Ureter (tissue), 1 donor: ENCODE measurements around the gene AMZ2. TPM values are rescaled to one million over a fixed set of nuclear protein-coding genes. Genes with fewer than 3 reads are reported as not detected.
"Not testable (repeated sequence)": the region's sequence is repeated elsewhere in the genome, so short reads cannot be mapped to it uniquely, and the experiment has no call there.

ENCODE experiments used
- DNase-seq: peaks from one replicate; pipeline ENCODE4 v3.0.0-alpha.2; 2020; ENCODE audit warnings: low spot score
- total RNA-seq: library from RNA; stranded (reverse); gene quantifications from one replicate; pipeline ENCODE4 v1.2.4, GENCODE V29; 2023
- donor health status: DM: yes; HTN: yes; CAD: no.

Gene AMZ2
- total RNA-seq, 1 donor from 2014 or later: 83.2 TPM

- DNase-seq: not testable (repeated sequence)
Observed at GRCh38 chr17:68220186-68220585, 27.7 kb upstream of the AMZ2 start.

- DNase-seq: not testable (repeated sequence)
Observed at GRCh38 chr17:68220786-68221185, 27.1 kb upstream of the AMZ2 start.

DNA sequence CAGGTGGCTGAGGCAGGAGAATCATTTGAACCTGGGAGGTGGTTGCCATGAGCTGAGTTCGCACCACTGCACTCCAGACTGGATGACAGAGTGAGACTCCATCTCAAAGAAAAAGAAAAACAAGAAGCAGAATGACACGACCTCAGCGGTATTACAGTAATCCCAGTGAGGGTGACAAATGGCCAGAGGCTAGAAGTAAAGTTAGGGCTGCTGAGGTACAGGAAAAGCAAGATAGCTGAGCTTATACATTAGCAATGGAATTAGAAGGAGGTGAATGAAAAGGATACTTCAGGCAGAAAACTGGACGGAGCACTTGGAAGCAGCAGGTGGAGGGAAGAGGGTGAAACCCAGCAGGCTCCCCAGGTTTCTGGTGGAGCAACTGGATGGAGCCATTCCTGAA, 26.1 kb upstream of the AMZ2 start:
- DNase-seq: no peak

DNA sequence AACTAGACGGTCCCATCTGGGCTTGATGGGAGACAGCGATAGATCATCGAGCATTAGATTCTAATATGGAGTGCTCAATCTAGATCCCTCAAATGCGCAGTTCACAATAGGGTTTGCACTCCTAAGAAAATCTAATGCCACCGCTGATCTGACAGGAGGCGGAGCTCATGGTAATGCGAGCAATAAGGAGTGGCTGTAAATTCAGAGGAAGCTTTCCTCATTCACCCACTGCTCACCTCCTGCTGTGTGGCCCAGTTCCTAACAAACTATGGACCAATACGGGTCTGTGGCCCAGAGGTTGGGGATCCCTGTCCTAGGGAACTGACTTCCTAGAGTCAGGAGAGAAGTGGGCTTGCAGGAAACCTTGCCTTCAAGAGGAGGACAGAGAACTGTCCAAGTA, 25.2 kb upstream of the AMZ2 start:
- no peak for DNase-seq

- not testable (repeated sequence) for DNase-seq
Observed at GRCh38 chr17:68225055-68225454, 22.8 kb upstream of the AMZ2 start.

DNA sequence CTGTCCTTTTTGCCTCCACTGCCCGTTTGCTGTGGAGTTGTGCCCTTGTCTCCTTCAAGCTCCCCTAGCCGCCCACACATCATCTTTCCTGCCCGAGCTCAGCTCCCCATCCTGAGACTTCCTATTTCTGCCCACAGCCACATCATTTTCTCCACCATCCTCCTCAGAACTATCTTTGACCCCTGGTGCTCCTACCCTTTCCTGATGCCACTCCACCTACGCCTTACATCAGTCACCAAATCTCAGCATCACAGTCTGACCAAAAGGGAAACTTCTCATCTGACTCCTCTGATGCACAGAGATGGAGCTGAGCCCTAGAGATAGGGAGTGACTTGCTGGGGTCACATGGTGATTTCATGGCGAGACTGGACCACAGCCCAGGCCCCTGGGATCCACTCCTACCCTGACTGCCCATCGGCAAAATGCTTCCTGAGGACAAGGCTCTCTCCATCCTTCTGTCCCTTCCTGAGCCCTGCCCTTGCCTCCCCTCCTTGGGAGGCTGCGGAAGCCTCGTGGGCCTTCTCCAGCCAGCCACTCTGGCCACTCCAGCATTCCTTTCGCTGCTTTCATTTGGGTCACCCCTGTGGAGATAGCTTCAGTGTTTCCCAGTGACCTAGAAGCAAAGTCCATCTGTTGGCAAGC, 19.7 kb upstream of the AMZ2 start:
- DNase-seq: not testable (repeated sequence)

GRCh38 chr17:68228817-68229570, 18.8 kb upstream of the AMZ2 start:
- peak; percentile 67 for DNase-seq

- DNase-seq: no peak
Observed at GRCh38 chr17:68229619-68230018, 18.2 kb upstream of the AMZ2 start.

- DNase-seq: not testable (repeated sequence)
Observed at GRCh38 chr17:68231131-68231530, 16.7 kb upstream of the AMZ2 start.

- no peak for DNase-seq
Observed at GRCh38 chr17:68231541-68231940, 16.3 kb upstream of the AMZ2 start.

DNA sequence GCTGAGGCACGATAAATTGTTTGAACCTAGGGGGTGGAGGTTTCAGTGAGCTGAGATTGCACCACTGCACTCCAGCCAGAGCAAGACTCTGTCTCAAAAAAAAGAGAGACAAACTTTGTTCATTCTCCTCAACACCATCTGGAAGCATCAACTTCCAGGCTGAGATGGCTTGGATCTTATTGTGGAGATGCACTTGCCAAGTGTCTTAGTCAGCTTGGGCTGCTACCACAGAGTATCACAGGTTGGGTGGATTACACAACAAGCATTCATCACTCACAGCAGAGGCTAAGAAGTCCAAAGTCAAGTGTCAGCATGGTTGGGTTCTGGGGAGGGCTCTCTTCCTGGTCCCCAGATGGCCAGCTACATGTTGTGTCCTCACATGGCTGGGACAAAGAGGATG, 15.1 kb upstream of the AMZ2 start:
- not testable (repeated sequence) for DNase-seq

GRCh38 chr17:68234726-68235335, 13.0 kb upstream of the AMZ2 start:
- DNase-seq: not testable (repeated sequence)

DNA sequence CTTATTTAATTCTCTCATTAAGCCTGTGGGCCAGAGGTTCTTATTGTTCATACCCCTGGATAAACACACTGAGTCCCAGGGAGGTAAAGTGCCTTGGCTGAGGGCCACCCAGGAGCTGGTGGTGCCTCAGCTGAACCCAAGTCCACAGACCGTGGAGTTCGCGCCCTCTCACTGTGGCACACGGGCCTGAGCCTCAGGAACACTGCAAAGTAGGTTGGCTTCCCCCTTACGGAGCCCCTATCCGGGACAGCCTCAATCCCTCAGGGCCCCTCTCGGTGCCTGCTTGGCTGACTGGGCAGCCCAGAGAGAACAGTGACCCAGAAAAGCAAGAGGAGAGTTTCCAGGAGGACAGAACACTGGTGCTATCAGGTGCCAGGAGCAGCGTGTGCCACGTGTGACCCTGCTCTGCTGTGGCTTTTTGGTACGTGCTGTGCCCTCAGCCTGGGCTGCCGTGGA, 12.5 kb upstream of the AMZ2 start:
- DNase-seq: not testable (repeated sequence)

DNA sequence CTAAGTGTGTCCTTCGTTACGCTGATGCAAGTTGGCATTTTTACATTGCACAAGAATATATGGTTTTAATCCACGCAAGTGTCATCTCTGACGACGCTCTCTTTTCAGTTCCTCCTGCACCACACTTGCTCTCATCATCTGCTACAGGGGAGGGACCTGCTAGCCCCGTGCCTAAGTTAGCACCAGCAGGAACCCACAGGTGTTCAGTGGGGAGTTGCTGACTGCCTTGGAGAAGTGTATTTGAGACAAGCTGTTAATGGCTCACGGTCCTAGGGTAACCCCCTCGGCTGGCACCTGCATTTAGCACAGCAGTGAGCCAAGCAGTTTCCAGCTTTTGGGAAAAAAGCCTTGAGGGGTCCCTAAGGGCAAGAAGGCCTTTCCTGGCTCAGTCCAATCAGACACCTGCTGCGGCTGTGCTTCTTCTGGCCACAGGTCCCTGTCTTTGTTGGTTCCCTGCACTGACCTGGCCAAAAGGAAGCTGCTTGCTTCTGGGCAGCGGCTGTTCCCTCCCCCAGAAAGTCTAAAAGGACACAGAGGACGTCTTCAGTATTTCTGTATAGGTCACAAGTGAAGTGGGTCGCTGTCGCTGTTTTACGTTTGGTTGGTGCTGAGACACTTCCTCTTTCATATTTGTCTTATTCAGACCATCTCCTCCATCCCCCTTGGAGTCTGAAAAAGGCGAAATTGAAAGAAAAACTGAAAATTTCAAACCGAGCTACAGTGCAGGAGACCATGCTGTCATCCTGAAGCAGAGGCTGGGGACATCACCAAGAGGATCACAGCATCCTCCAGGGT, 10.3 kb upstream of the AMZ2 start:
- not testable (repeated sequence) for DNase-seq

DNA sequence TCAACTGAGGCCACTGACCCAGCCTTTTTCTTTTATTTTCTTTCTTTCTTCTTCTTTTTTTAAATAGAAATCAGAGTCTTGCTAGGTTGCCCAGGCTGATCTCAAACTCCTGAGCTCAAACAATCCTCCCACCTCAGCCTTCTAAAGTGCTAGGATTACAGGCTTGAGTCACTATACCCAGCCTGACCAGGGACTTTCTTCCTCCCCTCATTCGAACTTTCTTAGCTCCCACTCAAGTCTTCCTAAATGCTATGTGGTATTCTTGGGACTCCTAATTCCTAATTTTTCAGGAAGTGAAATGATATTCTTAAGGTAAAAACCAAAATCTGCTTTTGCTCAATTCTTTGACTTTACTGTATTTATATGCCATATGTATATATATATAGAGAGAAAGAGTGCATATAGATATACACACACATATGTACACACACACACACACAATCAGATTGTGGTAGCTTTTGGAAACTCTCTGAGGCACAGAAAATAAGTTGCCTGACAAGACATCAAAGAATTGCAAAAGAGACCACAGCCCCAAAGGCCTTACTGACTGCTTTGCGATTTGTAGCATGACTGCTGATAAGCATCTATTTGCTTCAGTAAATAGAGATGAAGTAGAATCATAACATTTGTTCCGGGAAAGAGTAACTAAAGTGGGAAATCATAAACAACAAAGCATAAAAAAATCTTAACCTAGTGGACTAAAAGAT, 9.5 kb upstream of the AMZ2 start:
- DNase-seq: no peak

DNA sequence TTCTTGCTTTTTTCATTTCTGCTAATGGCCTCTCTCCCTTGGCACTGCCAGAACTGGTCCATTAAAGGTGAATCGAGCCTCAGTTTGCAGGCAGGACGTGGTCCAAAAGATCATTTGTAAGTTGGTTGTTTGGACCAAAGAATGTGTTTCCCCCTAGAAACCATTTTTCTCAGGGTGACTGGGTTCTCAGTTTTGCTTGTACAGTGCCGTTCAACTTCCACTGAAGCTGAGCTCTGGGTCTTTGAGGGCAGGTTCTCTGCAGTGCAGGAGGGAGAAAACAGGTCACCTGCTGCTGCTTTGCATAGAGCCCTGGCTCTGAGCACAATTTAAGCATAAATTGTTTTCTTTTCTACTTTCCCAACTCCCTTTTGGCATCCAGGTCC, 9.0 kb upstream of the AMZ2 start:
- no peak for DNase-seq

DNA sequence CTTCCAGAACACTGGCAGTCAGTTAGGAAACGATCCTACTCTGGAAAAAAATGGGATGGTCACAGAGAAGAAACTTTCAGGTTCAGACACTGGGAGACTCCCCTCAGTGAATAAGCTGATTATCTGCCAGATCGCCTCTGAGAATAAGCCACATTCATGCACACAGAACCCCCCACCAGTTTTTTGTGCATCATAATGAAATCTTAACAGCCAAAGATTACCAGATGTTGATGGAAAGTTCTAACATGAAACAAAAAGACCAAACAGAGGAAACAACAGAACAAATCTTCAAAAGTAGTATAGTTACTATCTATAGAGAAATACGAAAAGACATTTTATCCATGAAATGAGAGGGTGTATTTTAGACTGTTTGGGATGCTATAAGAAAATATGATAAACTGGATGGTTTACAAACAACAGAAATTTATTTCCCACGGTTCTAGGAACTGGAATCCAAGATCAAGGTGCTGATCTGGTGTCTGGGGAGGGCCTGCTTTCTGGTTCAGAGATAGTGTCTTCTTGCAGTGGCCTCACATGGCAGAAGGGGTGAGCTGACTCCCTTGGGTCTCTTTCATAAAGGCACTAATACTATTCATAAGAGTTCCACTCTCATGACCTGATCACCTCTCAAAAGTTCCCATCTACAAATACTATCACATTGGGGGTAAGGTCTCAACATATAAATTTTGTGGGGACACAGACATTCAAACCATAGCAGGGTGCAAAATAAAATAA, 8.0 kb upstream of the AMZ2 start:
- DNase-seq: no peak

GRCh38 chr17:68246271-68247028, 1.4 kb upstream of the AMZ2 start:
- no peak for DNase-seq

- no peak for DNase-seq
Observed at GRCh38 chr17:68248199-68248825, 469 bp downstream of the AMZ2 start.

DNA sequence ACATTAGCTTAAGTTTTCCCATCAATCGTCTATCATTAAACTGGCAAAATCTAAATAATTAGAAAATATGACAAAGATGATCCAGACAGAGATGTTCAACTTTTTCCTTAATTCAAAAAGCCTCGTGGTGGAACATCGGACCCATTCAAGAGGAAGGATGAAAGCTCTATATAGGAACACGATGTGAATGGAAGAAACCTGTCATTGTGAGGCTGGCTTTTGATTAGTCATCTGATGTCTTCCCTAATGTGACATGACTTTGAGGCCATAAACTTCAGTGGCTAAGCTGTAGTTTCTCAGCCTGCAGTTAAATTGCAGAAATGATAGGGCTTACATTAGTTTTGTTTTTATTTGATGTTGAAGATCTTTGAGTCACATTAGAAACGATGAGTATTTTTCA, 1.0 kb downstream of the AMZ2 start:
- DNase-seq: no peak
